Measurements from ENCODE around the gene NADK.

GRCh38 chr1:1794999-1795398 lies 16.7 kb upstream of the NADK start:
- TF ChIP-seq CTCF (IDR thresholded peaks at IDR 0.05) (no peak), ELF4 (CRISPR knock-in tag; IDR thresholded peaks at IDR 0.05; ENCODE audit: low read depth) (no peak), ZBTB43 (CRISPR knock-in tag; IDR thresholded peaks at IDR 0.05) (no peak), E2F5 (CRISPR knock-in tag; IDR thresholded peaks at IDR 0.05) (no peak), FOXJ3 (CRISPR knock-in tag; IDR thresholded peaks at IDR 0.05; ENCODE audit: borderline replicate concordance) (no peak), AFF4 (CRISPR knock-in tag; IDR thresholded peaks at IDR 0.05; ENCODE audit: borderline replicate concordance) (no peak), MLX (CRISPR knock-in tag; IDR thresholded peaks at IDR 0.05) (no peak), HMGXB4 (CRISPR knock-in tag; IDR thresholded peaks at IDR 0.05) (no peak), PRDM15 (CRISPR knock-in tag; IDR thresholded peaks at IDR 0.05) (no peak), E2F4 (CRISPR knock-in tag; IDR thresholded peaks at IDR 0.05; ENCODE audit: borderline replicate concordance, low read depth) (no peak)
